HCT116 (cell line): ENCODE data around the gene NIPA2. TPM values are rescaled to one million over a fixed set of nuclear protein-coding genes. Genes with fewer than 3 reads are reported as not detected.

Experiments used
- ATAC-seq: fragments of 200-7000 bp; cut with Tn5 transposase; 2 replicates; pipeline ENCODE4 v1.9.1; 2020; ENCODE audit warnings: mild to moderate bottlenecking, moderate library complexity
- BruUV-seq: library from RNA; stranded (reverse); fragments of 400-500 nt; replicated peaks from 2 replicates; lab custom pipeline; 2021; lab: Mats Ljungman, UMichigan
- CTCF ChIA-PET: fragments of 300-600 bp; sonication (Branson Sonifier 250); formaldehyde crosslinking; loops from one replicate; lab custom pipeline; 2021; ENCODE audit warnings: antibody characterized with exemption; lab: Charles Lee
- POLR2A ChIA-PET: fragments of 300-600, 350-600 bp; sonication (Branson Sonifier 250); formaldehyde crosslinking; loops from one replicate; lab custom pipeline; 2021; ENCODE audit warnings: antibody characterized with exemption; lab: Charles Lee
- RAD21 ChIA-PET, 2 experiments: fragments of 300-600 bp; sonication (Branson Sonifier 250); formaldehyde crosslinking; loops; one replicate each; lab custom pipeline; 2023; ENCODE audit warnings: low total read pairs in 2 of 2; ENCODE audit not compliant: uncharacterized antibody in 2 of 2, unreplicated experiment in 2 of 2, low non-redundant PET in 1 of 2; lab: Charles Lee
- DNase-seq: peaks from one replicate; pipeline ENCODE4 v3.0.0-alpha.2; 2010; ENCODE audit warnings: low read depth, low spot score
- H2AFZ ChIP-seq: fragments of 200-600 bp; shearing (Covaris generic), sonication (generic); 2 replicates; pipeline ENCODE4 v1.6.1; 2017; ENCODE audit warnings: low read depth, mixed run types, mixed read lengths, antibody characterized with exemption, low read length; ENCODE audit not compliant: poor library complexity, severe bottlenecking
- H3K27ac ChIP-seq: 2 replicates; pipeline ENCODE4 v1.5.1; 2012; ENCODE audit warnings: low read depth, low read length
- H3K27me3 ChIP-seq: fragments of 200-600 bp; sonication (generic); 2 replicates; pipeline ENCODE4 v1.6.1; 2016; ENCODE audit warnings: mixed run types, low read length, mixed read lengths; ENCODE audit not compliant: insufficient read depth
- H3K36me3 ChIP-seq, 2 experiments: fragments of 200-500 bp in 1 of 2; fragments of 200-600 bp in 1 of 2; sonication (Bioruptor generic) in 1 of 2; sonication (generic) in 1 of 2; 2 replicates each; pipeline versions ENCODE4 v1.5.1 to v1.6.1; 2014 to 2016; ENCODE audit warnings: low read length in 2 of 2, inconsistent platforms in 1 of 2, mixed read lengths in 1 of 2, mixed run types in 1 of 2; ENCODE audit not compliant: insufficient read depth in 2 of 2, control insufficient read depth in 1 of 2
- H3K4me1 ChIP-seq, 2 experiments: fragments of 200-600 bp in 1 of 2; sonication (generic) in 1 of 2; 2 replicates each; pipeline versions ENCODE4 v1.5.1 to v1.6.1; 2012 to 2017; ENCODE audit warnings: low read length in 2 of 2, inconsistent platforms in 1 of 2, mild to moderate bottlenecking in 1 of 2, mixed read lengths in 1 of 2, mixed run types in 1 of 2, moderate library complexity in 1 of 2; ENCODE audit not compliant: insufficient read depth in 2 of 2, control insufficient read depth in 1 of 2
- H3K4me2 ChIP-seq: fragments of 200-600 bp; sonication (generic); 2 replicates; pipeline ENCODE4 v1.6.1; 2017; ENCODE audit warnings: mixed run types, low read length, mixed read lengths
- H3K4me3 ChIP-seq, 2 experiments: fragments of 200-600 bp in 1 of 2; sonication (generic) in 1 of 2; replicated peaks in 1 of 2; 2 replicates each; pipeline ENCODE4 v1.5.1; 2011 to 2016; ENCODE audit warnings: low read length in 2 of 2, control low read depth in 1 of 2, low read depth in 1 of 2, mild to moderate bottlenecking in 1 of 2, mixed read lengths in 1 of 2, mixed run types in 1 of 2
- H3K79me2 ChIP-seq: fragments of 200-600 bp; sonication (generic); 2 replicates; pipeline ENCODE4 v1.6.1; 2017; ENCODE audit warnings: mild to moderate bottlenecking, mixed run types, low read length, moderate library complexity, mixed read lengths; ENCODE audit not compliant: insufficient read depth
- H3K9ac ChIP-seq: fragments of 200-600 bp; sonication (generic); 2 replicates; pipeline ENCODE4 v1.6.1; 2016; ENCODE audit warnings: low read length, mixed read lengths
- H3K9me2 ChIP-seq: fragments of 200-600 bp; sonication (generic), shearing (Covaris generic); 2 replicates; pipeline ENCODE4 v1.6.1; 2017; ENCODE audit warnings: mixed run types, mild to moderate bottlenecking, moderate library complexity; ENCODE audit not compliant: insufficient read depth
- H3K9me3 ChIP-seq, 2 experiments: fragments of 200-500 bp in 1 of 2; fragments of 200-600 bp in 1 of 2; sonication (Bioruptor generic) in 1 of 2; sonication (generic) in 1 of 2; 2 replicates each; pipeline ENCODE4 v1.6.1; 2014 to 2017; ENCODE audit warnings: low read length in 2 of 2, mixed read lengths in 2 of 2, inconsistent platforms in 1 of 2, low read depth in 1 of 2, mild to moderate bottlenecking in 1 of 2, mixed run types in 1 of 2, moderate library complexity in 1 of 2; ENCODE audit not compliant: control insufficient read depth in 1 of 2, insufficient read depth in 1 of 2
- H4K20me1 ChIP-seq: fragments of 200-600 bp; sonication (generic), shearing (Covaris generic); 2 replicates; pipeline ENCODE4 v1.6.1; 2017; ENCODE audit warnings: mixed run types, mild to moderate bottlenecking, moderate library complexity; ENCODE audit not compliant: insufficient read depth
- JUND ChIP-seq: IDR thresholded peaks from 2 replicates; pipeline ENCODE4 v1.6.1; 2012
- intact Hi-C: fragments of 100-400 bp; cut with micrococcal nuclease; formaldehyde crosslinking; loops from 2 replicates; pipeline ENCODE4 v1.10.0; 2022
- total RNA-seq: library from RNA; stranded (reverse); gene quantifications from one replicate; pipeline ENCODE4 v1.2.1, GENCODE V29; 2021; ENCODE audit not compliant: unreplicated experiment

Gene NIPA2
- total RNA-seq, 1 experiment from 2014 or later, result 54.4 TPM

GRCh38 chr15:22917556-22917955 lies 79.1 kb downstream of the NIPA2 start:
- Histone ChIP-seq H2AFZ (no peak overlapping the region), H3K4me2 (peak overlapping the region; percentile 62), H3K9me2 (no peaks in the 10 kb centered on the region), H4K20me1 (no peaks in the 10 kb centered on the region), H3K27me3 (no peaks in the 10 kb centered on the region), H3K4me1 (peaks cover 15 to 45% of the 10 kb centered on the region in 2 experiments), H3K9me3 (no peaks in the 10 kb centered on the region), H3K9ac (no peak overlapping the region), H3K4me3 (no peak overlapping the region), H3K27ac (no peak overlapping the region), H3K36me3 (peaks cover 3 to 17% of the 10 kb centered on the region in 2 experiments; a peak in 3 of 4 replicates), H3K79me2 (no peaks in the 10 kb centered on the region)
- no TSS peak for BruUV-seq
- RAD21 ChIA-PET, result no interaction called here
- ATAC-seq (no peak), DNase-seq (no peak)
- intact Hi-C loops, result no loop called here
- POLR2A ChIA-PET, result no interaction called here
- TF ChIP-seq JUND, result no peak
- CTCF ChIA-PET, result no interaction called here

Other genes starting within 250 kb of the NIPA2 start
- gene NIPA1, start 52.0 kb upstream of the NIPA2 start, total RNA-seq, result 30.6 TPM
- gene CYFIP1, start 141.7 kb downstream of the NIPA2 start, total RNA-seq, result 143 TPM
- 17.9 TPM for gene TUBGCP5, start 200.9 kb downstream of the NIPA2 start, total RNA-seq